ENCODE measurements around the gene RBM17.
"Not testable (repeated sequence)": the region's sequence is repeated elsewhere in the genome, so short reads cannot be mapped to it uniquely, and the experiment has no call there.

RBM17 gene

DNA sequence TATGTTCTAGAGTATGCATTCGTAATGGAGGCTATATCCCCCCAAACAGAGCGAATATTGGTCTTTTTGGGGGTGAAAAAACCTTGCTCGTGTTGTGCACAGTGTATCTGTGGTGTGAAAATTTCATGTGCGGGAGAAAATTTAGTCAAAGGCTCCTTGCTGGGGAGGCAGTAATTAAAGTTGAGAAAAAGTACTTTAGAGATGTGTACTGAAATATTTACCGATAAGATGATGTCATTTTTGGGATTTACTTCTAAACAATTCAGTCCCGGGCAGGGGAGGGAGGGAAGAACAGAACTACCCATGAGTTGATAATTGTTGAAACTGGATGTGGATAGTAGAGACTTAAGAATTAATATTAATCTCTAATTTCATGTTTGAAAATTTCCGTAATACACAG, 9.3 kb downstream of the RBM17 start:
- H3K4me1 Mint-ChIP-seq: peaks cover 12% of the 10 kb centered on the region
- no peak overlapping the region for H3K27ac Mint-ChIP-seq
- H3K36me3 Mint-ChIP-seq (ENCODE audit: low read depth): peaks cover 46% of the 10 kb centered on the region
- no peak for TF ChIP-seq CTCF (IDR thresholded peaks at IDR 0.05; ENCODE audit: unreplicated experiment in 3 of 3)
- no peaks in the 10 kb centered on the region for H3K9me3 Mint-ChIP-seq
- no peaks in the 10 kb centered on the region for H3K27me3 Mint-ChIP-seq (ENCODE audit: low read depth)
- H3K4me3 Mint-ChIP-seq: no peak overlapping the region

DNA sequence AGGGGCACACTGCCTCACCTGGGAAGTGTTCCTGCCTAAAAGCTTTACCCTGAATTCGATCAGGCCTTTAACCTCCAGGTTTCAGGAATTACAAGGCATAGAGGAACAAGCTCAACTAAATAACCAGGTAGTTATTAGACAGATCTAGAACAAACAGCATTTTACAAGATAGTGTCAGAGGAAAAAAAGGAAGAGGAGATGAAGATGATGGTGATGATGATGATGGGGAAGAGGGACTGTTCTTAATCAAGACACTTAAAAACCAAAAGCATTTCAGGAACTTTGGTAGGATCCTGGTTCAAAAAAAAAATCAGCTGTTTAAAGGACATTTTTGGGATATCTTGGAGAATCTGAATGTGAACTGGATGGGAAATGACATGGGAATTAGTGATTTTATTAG, 11.5 kb downstream of the RBM17 start:
- H3K4me1 Mint-ChIP-seq: peaks cover 4% of the 10 kb centered on the region
- H3K27me3 Mint-ChIP-seq (ENCODE audit: low read depth): no peaks in the 10 kb centered on the region
- no peak overlapping the region for H3K27ac Mint-ChIP-seq
- no peaks in the 10 kb centered on the region for H3K9me3 Mint-ChIP-seq
- H3K36me3 Mint-ChIP-seq (ENCODE audit: low read depth): peaks cover 61% of the 10 kb centered on the region
- no peak overlapping the region for H3K4me3 Mint-ChIP-seq
- TF ChIP-seq CTCF (IDR thresholded peaks at IDR 0.05; ENCODE audit: unreplicated experiment in 3 of 3): no peak

DNA sequence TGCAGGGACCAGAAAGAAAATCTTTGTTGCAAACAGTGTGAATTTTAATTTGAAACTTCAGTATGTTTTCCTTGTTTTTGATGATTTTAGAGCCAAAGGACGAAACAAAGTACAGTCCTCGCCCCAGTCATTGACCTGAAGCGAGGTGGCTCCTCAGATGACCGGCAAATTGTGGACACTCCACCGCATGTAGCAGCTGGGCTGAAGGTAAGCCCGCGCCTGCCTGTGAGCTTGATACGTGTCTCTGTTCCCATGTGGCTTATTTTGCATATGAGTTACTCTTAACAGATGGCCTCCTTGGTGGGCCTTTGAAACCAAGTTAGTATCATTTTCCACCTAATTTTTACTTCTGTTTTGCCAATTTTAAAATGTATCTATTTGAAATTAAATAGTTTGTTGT, 12.3 kb downstream of the RBM17 start:
- Mint-ChIP-seq H3K36me3 (ENCODE audit: low read depth) (peaks cover 66% of the 10 kb centered on the region), H3K9me3 (no peaks in the 10 kb centered on the region), H3K4me3 (no peak overlapping the region), H3K27me3 (ENCODE audit: low read depth) (no peaks in the 10 kb centered on the region), H3K4me1 (peaks cover 3% of the 10 kb centered on the region), H3K27ac (no peak overlapping the region)
- TF ChIP-seq CTCF (IDR thresholded peaks at IDR 0.05; ENCODE audit: unreplicated experiment in 3 of 3): no peak

DNA sequence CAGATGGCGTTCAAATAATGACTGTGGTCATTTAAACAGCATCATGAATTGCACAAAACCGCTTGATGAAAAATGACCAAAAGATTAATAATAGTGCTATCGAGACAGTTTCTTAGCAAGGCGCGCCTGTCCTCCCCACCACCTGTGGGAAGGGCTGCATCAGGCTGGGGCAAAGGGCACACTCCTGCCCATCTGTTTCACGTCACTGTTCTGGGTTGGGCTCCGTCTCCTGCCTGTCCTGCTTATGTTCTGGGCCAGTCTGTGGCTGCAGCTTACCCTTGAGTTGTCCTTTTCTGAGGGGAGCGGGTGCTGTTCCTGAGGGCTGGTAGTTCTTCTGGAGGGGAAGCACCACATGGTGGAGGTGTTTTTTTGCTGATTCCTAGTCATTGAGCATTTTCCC, 13.3 kb downstream of the RBM17 start:
- Mint-ChIP-seq H3K27me3 (ENCODE audit: low read depth) (no peaks in the 10 kb centered on the region), H3K4me3 (no peak overlapping the region), H3K4me1 (no peaks in the 10 kb centered on the region), H3K36me3 (ENCODE audit: low read depth) (peaks cover 69% of the 10 kb centered on the region), H3K9me3 (no peaks in the 10 kb centered on the region), H3K27ac (no peak overlapping the region)
- no peak for TF ChIP-seq CTCF (IDR thresholded peaks at IDR 0.05; ENCODE audit: unreplicated experiment in 3 of 3)

- Mint-ChIP-seq H3K4me3 (no peak overlapping the region), H3K27me3 (ENCODE audit: low read depth) (no peaks in the 10 kb centered on the region), H3K36me3 (ENCODE audit: low read depth) (peaks cover 64% of the 10 kb centered on the region), H3K27ac (no peak overlapping the region), H3K4me1 (no peaks in the 10 kb centered on the region), H3K9me3 (no peaks in the 10 kb centered on the region)
- no peak for TF ChIP-seq CTCF (IDR thresholded peaks at IDR 0.05; ENCODE audit: unreplicated experiment in 3 of 3)
Observed at GRCh38 chr10:6103591-6103990, 14.8 kb downstream of the RBM17 start.

DNA sequence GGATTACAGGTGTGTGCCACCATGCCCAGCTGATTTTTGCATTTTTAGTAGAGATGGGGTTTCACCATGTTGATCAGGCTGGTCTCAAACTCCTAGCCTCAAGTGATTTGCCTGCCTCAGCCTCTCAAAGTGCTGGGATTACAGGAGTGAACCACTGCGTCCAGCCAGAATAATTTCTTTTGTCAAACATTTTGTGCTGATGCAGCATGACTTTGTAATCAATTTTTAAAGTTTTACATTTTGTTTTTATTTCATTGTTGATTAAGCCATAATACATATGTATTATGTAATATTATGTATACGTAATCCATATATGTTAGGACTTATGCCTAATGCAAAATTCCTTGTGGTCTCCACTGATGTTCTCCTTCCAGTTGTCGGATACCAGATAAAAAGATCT, 18.8 kb downstream of the RBM17 start:
- not testable (repeated sequence) for H3K4me3 Mint-ChIP-seq; H3K4me1 Mint-ChIP-seq; H3K9me3 Mint-ChIP-seq; H3K27ac Mint-ChIP-seq; H3K27me3 Mint-ChIP-seq (ENCODE audit: low read depth)
- peaks cover 74% of the 10 kb centered on the region for H3K36me3 Mint-ChIP-seq (ENCODE audit: low read depth)

GRCh38 chr10:6108072-6108471, 19.2 kb downstream of the RBM17 start:
- Mint-ChIP-seq H3K27ac (no peak overlapping the region), H3K9me3 (no peaks in the 10 kb centered on the region), H3K4me3 (no peak overlapping the region), H3K4me1 (peaks cover 10% of the 10 kb centered on the region), H3K36me3 (ENCODE audit: low read depth) (peaks cover 74% of the 10 kb centered on the region), H3K27me3 (ENCODE audit: low read depth) (no peaks in the 10 kb centered on the region)
- no peak for TF ChIP-seq CTCF (IDR thresholded peaks at IDR 0.05; ENCODE audit: unreplicated experiment in 3 of 3)
